Measurements from ENCODE around the gene XPNPEP2. TPM values are rescaled to one million over a fixed set of nuclear protein-coding genes. Genes with fewer than 3 reads are reported as not detected.

The XPNPEP2 gene
- total RNA-seq, 1 donor from 2014 or later, result not detected

DNA sequence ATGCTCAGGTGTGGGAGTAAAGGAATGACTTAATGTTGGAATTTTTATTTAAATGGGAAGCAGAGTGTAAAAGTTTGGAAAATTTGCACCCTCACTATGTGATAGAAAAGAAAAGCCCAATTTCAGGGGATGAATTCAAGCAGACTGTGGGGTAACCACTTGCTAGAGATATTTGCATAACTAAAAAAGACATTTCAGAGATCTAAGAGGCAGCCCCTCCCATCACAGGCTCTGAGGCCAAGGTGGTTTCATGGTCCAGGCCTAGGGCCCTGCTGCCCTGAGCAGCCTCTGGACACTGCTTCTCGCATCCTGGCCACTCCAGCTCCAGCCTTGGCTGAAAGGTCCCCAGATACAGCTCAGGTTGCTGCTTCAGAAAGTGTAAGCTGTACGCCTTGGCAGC is 5.9 kb upstream of the XPNPEP2 start:
- Mint-ChIP-seq H3K9me3 (ENCODE audit: unreplicated experiment) (peaks cover 2% of the 10 kb centered on the region), H3K27ac (ENCODE audit: unreplicated experiment) (no peak overlapping the region), H3K27me3 (ENCODE audit: low read depth, unreplicated experiment) (peaks cover 18% of the 10 kb centered on the region), H3K4me1 (ENCODE audit: low read depth, unreplicated experiment) (peaks cover under 1% of the 10 kb centered on the region), H3K4me3 (ENCODE audit: unreplicated experiment) (no peak overlapping the region), H3K36me3 (ENCODE audit: low read depth, unreplicated experiment) (no peaks in the 10 kb centered on the region)
- Histone ChIP-seq H3K4me2 (ENCODE audit: low read length) (no peak overlapping the region), H3K36me3 (ENCODE audit: insufficient read depth, low read length) (no peaks in the 10 kb centered on the region), H4K20me1 (ENCODE audit: insufficient read depth, low read length) (no peaks in the 10 kb centered on the region), H3K4me3 (ENCODE audit: insufficient read depth, low read depth, low read length) (no peak overlapping the region), H3K79me2 (ENCODE audit: insufficient read depth, low read length) (no peaks in the 10 kb centered on the region), H3K27me3 (ENCODE audit: insufficient read depth, low read length) (no peaks in the 10 kb centered on the region), H3K4me1 (ENCODE audit: insufficient read depth, low read length) (no peaks in the 10 kb centered on the region), H2AFZ (ENCODE audit: low read depth, low read length) (no peak overlapping the region), H3K9me3 (ENCODE audit: insufficient read depth, low read depth, low read length) (no peaks in the 10 kb centered on the region), H3K27ac (ENCODE audit: low read depth, low read length) (no peak overlapping the region), H3K9ac (ENCODE audit: low read length) (no peak overlapping the region)
- FAIRE-seq (no peak), DNase-seq (ENCODE audit: low read depth) (no peak)
- no peak for TF ChIP-seq EZH2 (IDR thresholded peaks at IDR 0.05; ENCODE audit: insufficient read depth, low read length)
- TF ChIP-seq, protein P1, sequence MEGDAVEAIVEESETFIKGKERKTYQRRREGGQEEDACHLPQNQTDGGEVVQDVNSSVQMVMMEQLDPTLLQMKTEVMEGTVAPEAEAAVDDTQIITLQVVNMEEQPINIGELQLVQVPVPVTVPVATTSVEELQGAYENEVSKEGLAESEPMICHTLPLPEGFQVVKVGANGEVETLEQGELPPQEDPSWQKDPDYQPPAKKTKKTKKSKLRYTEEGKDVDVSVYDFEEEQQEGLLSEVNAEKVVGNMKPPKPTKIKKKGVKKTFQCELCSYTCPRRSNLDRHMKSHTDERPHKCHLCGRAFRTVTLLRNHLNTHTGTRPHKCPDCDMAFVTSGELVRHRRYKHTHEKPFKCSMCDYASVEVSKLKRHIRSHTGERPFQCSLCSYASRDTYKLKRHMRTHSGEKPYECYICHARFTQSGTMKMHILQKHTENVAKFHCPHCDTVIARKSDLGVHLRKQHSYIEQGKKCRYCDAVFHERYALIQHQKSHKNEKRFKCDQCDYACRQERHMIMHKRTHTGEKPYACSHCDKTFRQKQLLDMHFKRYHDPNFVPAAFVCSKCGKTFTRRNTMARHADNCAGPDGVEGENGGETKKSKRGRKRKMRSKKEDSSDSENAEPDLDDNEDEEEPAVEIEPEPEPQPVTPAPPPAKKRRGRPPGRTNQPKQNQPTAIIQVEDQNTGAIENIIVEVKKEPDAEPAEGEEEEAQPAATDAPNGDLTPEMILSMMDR (IDR thresholded peaks at IDR 0.05; ENCODE audit: insufficient read depth, low read depth, low read length), result no peak

GRCh38 chrX:129733335-129733734 is 5.4 kb upstream of the XPNPEP2 start:
- no peaks in the 10 kb centered on the region for H3K79me2 ChIP-seq (ENCODE audit: insufficient read depth, low read length)
- Mint-ChIP-seq H3K9me3 (ENCODE audit: unreplicated experiment) (peaks cover 2% of the 10 kb centered on the region), H3K36me3 (ENCODE audit: low read depth, unreplicated experiment) (no peaks in the 10 kb centered on the region), H3K4me3 (ENCODE audit: unreplicated experiment) (no peak overlapping the region), H3K4me1 (ENCODE audit: low read depth, unreplicated experiment) (peaks cover 3% of the 10 kb centered on the region), H3K27me3 (ENCODE audit: low read depth, unreplicated experiment) (peaks cover 22% of the 10 kb centered on the region), H3K27ac (ENCODE audit: unreplicated experiment) (no peak overlapping the region)
- no peak for TF ChIP-seq EZH2 (IDR thresholded peaks at IDR 0.05; ENCODE audit: insufficient read depth, low read length)
- TF ChIP-seq, protein P1 (IDR thresholded peaks at IDR 0.05; ENCODE audit: insufficient read depth, low read depth, low read length), result no peak
- FAIRE-seq, result no peak
- no peaks in the 10 kb centered on the region for H3K36me3 ChIP-seq (ENCODE audit: insufficient read depth, low read length)
- H3K4me3 ChIP-seq (ENCODE audit: insufficient read depth, low read depth, low read length), result no peak overlapping the region
- H3K4me2 ChIP-seq (ENCODE audit: low read length), result no peak overlapping the region
- no peaks in the 10 kb centered on the region for H3K4me1 ChIP-seq (ENCODE audit: insufficient read depth, low read length)
- no peaks in the 10 kb centered on the region for H3K9me3 ChIP-seq (ENCODE audit: insufficient read depth, low read depth, low read length)
- no peak for DNase-seq (ENCODE audit: low read depth)
- no peaks in the 10 kb centered on the region for H4K20me1 ChIP-seq (ENCODE audit: insufficient read depth, low read length)
- H2AFZ ChIP-seq (ENCODE audit: low read depth, low read length), result no peak overlapping the region
- H3K9ac ChIP-seq (ENCODE audit: low read length), result no peak overlapping the region
- H3K27ac ChIP-seq (ENCODE audit: low read depth, low read length), result no peak overlapping the region
- H3K27me3 ChIP-seq (ENCODE audit: insufficient read depth, low read length), result no peaks in the 10 kb centered on the region

DNA sequence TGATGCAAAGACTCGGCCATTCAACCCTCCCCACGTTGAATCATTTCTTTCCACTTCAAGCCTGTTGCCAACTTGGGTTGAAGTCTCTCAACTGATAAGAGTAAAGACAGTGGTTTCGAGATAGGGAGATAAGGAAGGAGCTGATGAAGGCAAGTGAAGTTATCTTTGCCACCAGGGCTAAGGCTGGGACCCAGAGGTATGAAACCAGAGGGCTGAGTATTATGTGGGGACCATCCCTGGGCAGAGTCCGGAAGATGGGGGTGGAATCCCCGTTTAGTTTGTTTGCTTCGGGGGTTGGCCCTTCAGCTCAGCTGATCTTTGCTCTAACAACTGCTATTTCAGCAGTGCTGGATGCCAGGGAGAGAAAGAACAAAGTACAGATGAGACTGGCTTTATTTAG is 2.3 kb upstream of the XPNPEP2 start:
- H3K9ac ChIP-seq (ENCODE audit: low read length), result no peak overlapping the region
- DNase-seq (ENCODE audit: low read depth), result no peak
- no peak overlapping the region for H2AFZ ChIP-seq (ENCODE audit: low read depth, low read length)
- peaks cover 22% of the 10 kb centered on the region for H3K27me3 Mint-ChIP-seq (ENCODE audit: low read depth, unreplicated experiment)
- no peaks in the 10 kb centered on the region for H3K4me1 ChIP-seq (ENCODE audit: insufficient read depth, low read length)
- no peak overlapping the region for H3K4me3 Mint-ChIP-seq (ENCODE audit: unreplicated experiment)
- no peaks in the 10 kb centered on the region for H3K36me3 Mint-ChIP-seq (ENCODE audit: low read depth, unreplicated experiment)
- no peak overlapping the region for H3K4me3 ChIP-seq (ENCODE audit: insufficient read depth, low read depth, low read length)
- no peaks in the 10 kb centered on the region for H4K20me1 ChIP-seq (ENCODE audit: insufficient read depth, low read length)
- H3K27me3 ChIP-seq (ENCODE audit: insufficient read depth, low read length), result no peaks in the 10 kb centered on the region
- H3K27ac ChIP-seq (ENCODE audit: low read depth, low read length), result no peak overlapping the region
- H3K4me2 ChIP-seq (ENCODE audit: low read length), result no peak overlapping the region
- no peak overlapping the region for H3K27ac Mint-ChIP-seq (ENCODE audit: unreplicated experiment)
- FAIRE-seq, result peak; percentile 92
- H3K9me3 ChIP-seq (ENCODE audit: insufficient read depth, low read depth, low read length), result no peaks in the 10 kb centered on the region
- H3K4me1 Mint-ChIP-seq (ENCODE audit: low read depth, unreplicated experiment), result peaks cover 3% of the 10 kb centered on the region
- no peaks in the 10 kb centered on the region for H3K9me3 Mint-ChIP-seq (ENCODE audit: unreplicated experiment)
- H3K79me2 ChIP-seq (ENCODE audit: insufficient read depth, low read length), result no peaks in the 10 kb centered on the region
- H3K36me3 ChIP-seq (ENCODE audit: insufficient read depth, low read length), result no peaks in the 10 kb centered on the region
- TF ChIP-seq, protein P1 (IDR thresholded peaks at IDR 0.05; ENCODE audit: insufficient read depth, low read depth, low read length), result no peak
- no peak for TF ChIP-seq EZH2 (IDR thresholded peaks at IDR 0.05; ENCODE audit: insufficient read depth, low read length)
